Neural cell (in vitro differentiated cells): Measurements from ENCODE around the gene ACTL10. TPM values are rescaled to one million over a fixed set of nuclear protein-coding genes. Genes with fewer than 3 reads are reported as not detected.

Experiments
- H2AFZ ChIP-seq: fragments of 200-600, 300-800 bp; sonication (generic), shearing (Covaris generic); 2 replicates; pipeline ENCODE4 v1.6.0; 2014; ENCODE audit warnings: low read depth, mild to moderate bottlenecking, antibody characterized with exemption, low read length, moderate library complexity
- H3F3A ChIP-seq: fragments of 200-600 bp; shearing (Covaris generic); 2 replicates; pipeline ENCODE4 v1.6.1; 2016; ENCODE audit warnings: mild to moderate bottlenecking, moderate library complexity, mixed read lengths, antibody characterized with exemption, low read length; ENCODE audit not compliant: insufficient read depth, poor library complexity, severe bottlenecking
- H3K27ac ChIP-seq: fragments of 200-600, 300-800 bp; sonication (generic), shearing (Covaris generic); 2 replicates; pipeline ENCODE4 v1.5.1; 2014; ENCODE audit warnings: mild to moderate bottlenecking, low read length, moderate library complexity
- H3K27me3 ChIP-seq: fragments of 300-800, 200-600 bp; sonication (generic), shearing (Covaris generic); 2 replicates; pipeline ENCODE4 v1.6.0; 2014; ENCODE audit warnings: mild to moderate bottlenecking, low read depth, low read length, moderate library complexity; ENCODE audit not compliant: insufficient read depth
- H3K36me3 ChIP-seq: fragments of 300-800, 200-600 bp; sonication (generic), shearing (Covaris generic); 2 replicates; pipeline ENCODE4 v1.5.1; 2014; ENCODE audit warnings: mild to moderate bottlenecking, antibody characterized with exemption, low read length, moderate library complexity; ENCODE audit not compliant: insufficient read depth
- H3K4me2 ChIP-seq: fragments of 300-800, 200-600 bp; sonication (generic), shearing (Covaris generic); 2 replicates; pipeline ENCODE4 v1.6.0; 2014; ENCODE audit warnings: mild to moderate bottlenecking, low read length
- H3K4me3 ChIP-seq: fragments of 300-800, 200-600 bp; sonication (generic), shearing (Covaris generic); 2 replicates; pipeline ENCODE4 v1.5.1; 2014; ENCODE audit warnings: mild to moderate bottlenecking, low read length, moderate library complexity
- H3K79me2 ChIP-seq: fragments of 200-600 bp; shearing (Covaris generic); replicated peaks from 2 replicates; pipeline ENCODE4 v1.6.0; 2014; ENCODE audit warnings: mild to moderate bottlenecking, low read length, moderate library complexity; ENCODE audit not compliant: insufficient read depth
- H3K9ac ChIP-seq: fragments of 300-800, 200-600 bp; sonication (generic), shearing (Covaris generic); 2 replicates; pipeline ENCODE4 v1.6.1; 2016; ENCODE audit warnings: mild to moderate bottlenecking, low read length, mixed read lengths
- H3K9me2 ChIP-seq: fragments of 200-600 bp; shearing (Covaris generic); 2 replicates; pipeline ENCODE4 v1.6.1; 2016; ENCODE audit warnings: mild to moderate bottlenecking, low read length, mixed read lengths; ENCODE audit not compliant: insufficient read depth
- H3K9me3 ChIP-seq: fragments of 200-600, 300-800 bp; sonication (generic), shearing (Covaris generic); 2 replicates; pipeline ENCODE4 v1.6.1; 2016; ENCODE audit warnings: mild to moderate bottlenecking, mixed run types, low read length, moderate library complexity, mixed read lengths
- H4K20me1 ChIP-seq: fragments of 200-600 bp; shearing (Covaris generic); 2 replicates; pipeline ENCODE4 v1.6.1; 2016; ENCODE audit warnings: mild to moderate bottlenecking, mixed run types; ENCODE audit not compliant: insufficient read depth
- EP300 ChIP-seq: fragments of 450-650 bp; conservative IDR thresholded peaks from 2 replicates; pipeline ENCODE4 v1.6.1; 2014; ENCODE audit warnings: antibody characterized with exemption, mild to moderate bottlenecking, moderate library complexity; ENCODE audit not compliant: poor library complexity, severe bottlenecking
- EZH2 ChIP-seq: fragments of 200-600, 300-800 bp; shearing (Covaris generic), sonication (generic); IDR thresholded peaks from 2 replicates; pipeline ENCODE4 v1.6.1; 2014; ENCODE audit warnings: antibody characterized with exemption, low read length, borderline replicate concordance, mild to moderate bottlenecking; ENCODE audit not compliant: insufficient read depth, poor library complexity, severe bottlenecking
- MXI1 ChIP-seq: fragments of 450-650 bp; conservative IDR thresholded peaks from 2 replicates; pipeline ENCODE4 v1.6.1; 2014; ENCODE audit warnings: antibody characterized with exemption, mild to moderate bottlenecking; ENCODE audit not compliant: poor library complexity, severe bottlenecking
- POLR2AphosphoS5 ChIP-seq: IDR thresholded peaks from 2 replicates; pipeline ENCODE4 v1.6.1; 2012
- RAD21 ChIP-seq: fragments of 450-650 bp; conservative IDR thresholded peaks from 2 replicates; pipeline ENCODE4 v1.6.1; 2014; ENCODE audit warnings: antibody characterized with exemption, mild to moderate bottlenecking, moderate library complexity
- SMC3 ChIP-seq: fragments of 450-650 bp; conservative IDR thresholded peaks from 2 replicates; pipeline ENCODE4 v1.6.1; 2014; ENCODE audit warnings: antibody characterized with exemption, mild to moderate bottlenecking, moderate library complexity; ENCODE audit not compliant: poor library complexity
- TAF1 ChIP-seq: IDR thresholded peaks from 2 replicates; pipeline ENCODE4 v1.6.1; 2012; ENCODE audit warnings: low read depth
- polyA plus RNA-seq: library from polyadenylated mRNA; depleted of rRNA; stranded (reverse); fragments of >200 nt; gene quantifications from 2 replicates; pipeline ENCODE4 v1.2.3, GENCODE V29; 2014
- TF ChIP-seq, protein P1 (sequence below): IDR thresholded peaks from 2 replicates; pipeline ENCODE4 v1.6.1; 2012; ENCODE audit warnings: borderline replicate concordance
- TF ChIP-seq, protein P2 (sequence below): fragments of 450-650 bp; IDR thresholded peaks from 2 replicates; pipeline ENCODE4 v1.5.1; 2014; ENCODE audit warnings: antibody characterized with exemption, mild to moderate bottlenecking, moderate library complexity; ENCODE audit not compliant: poor library complexity, severe bottlenecking

ACTL10 gene
- polyA plus RNA-seq, 1 donor from 2014 or later = not detected

DNA sequence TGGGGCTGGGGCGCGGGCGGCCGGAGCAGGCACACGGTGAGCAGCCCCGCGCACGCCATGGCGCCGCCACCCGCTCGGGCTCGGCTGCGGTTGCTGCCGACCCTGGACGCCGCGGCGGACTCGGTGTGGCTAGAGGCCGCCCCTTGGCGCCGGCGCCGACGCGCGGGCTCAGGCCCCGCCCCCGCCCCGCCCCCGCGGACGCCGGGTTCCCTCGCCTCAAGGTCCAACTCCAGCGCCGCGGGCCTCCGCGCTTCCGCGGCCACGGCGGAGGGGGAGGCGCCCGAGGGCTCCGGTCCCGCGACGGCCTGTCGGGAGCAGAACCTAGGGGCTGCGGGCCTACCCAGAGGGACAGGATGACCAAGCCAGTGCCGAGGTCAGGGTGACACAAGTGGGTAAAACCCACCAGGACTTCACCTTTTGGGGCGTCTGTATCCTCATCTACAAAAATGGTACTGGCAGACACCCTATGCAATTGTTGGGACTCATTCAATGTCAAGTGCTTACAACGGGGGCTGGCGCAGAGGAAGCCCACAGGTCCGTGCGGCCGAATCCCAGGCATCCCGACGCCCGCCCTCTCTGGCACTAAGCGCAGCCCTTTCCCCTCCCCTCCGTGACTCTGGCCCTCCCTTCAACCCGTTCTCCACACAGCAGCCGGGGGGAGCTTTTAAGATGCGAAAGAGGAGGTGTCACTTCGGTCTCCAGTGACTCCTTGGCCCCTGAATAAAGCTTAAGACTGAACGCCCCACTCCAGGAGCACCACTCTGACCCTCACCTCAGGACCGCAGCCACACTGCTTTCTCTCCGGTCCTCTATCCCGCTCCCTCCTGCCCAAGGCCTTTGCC is 7.8 kb downstream of the ACTL10 start, which contains the start of gene NECAB3:
TSS of gene NECAB3 (minus strand) at position 135 of the 842 bp plus-strand sequence. CDS start at position 59, 76 bp downstream.
- H3K27ac ChIP-seq = no peak within 1 kb of the TSS
- H3K4me3 ChIP-seq = peak within 1 kb of the TSS; percentile 66
- peaks cover 4% of the 10 kb centered on the region for H3F3A ChIP-seq
- peak within 1 kb of the TSS; percentile 61 for H3K9ac ChIP-seq
- no peaks in the 10 kb centered on the region for H3K27me3 ChIP-seq
- H4K20me1 ChIP-seq = no peaks in the 10 kb centered on the region
- no peaks in the 10 kb centered on the region for H3K9me3 ChIP-seq
- no peaks in the 10 kb centered on the region for H3K36me3 ChIP-seq
- TF ChIP-seq EZH2 = no peak
- peak; percentile 15 for TF ChIP-seq MXI1
- TF ChIP-seq POLR2AphosphoS5 = peak; percentile 12
- no peaks in the 10 kb centered on the region for H3K9me2 ChIP-seq
- H3K79me2 ChIP-seq = no peaks in the 10 kb centered on the region
- H2AFZ ChIP-seq = no peak within 1 kb of the TSS
- no peak within 1 kb of the TSS for H3K4me2 ChIP-seq

DNA sequence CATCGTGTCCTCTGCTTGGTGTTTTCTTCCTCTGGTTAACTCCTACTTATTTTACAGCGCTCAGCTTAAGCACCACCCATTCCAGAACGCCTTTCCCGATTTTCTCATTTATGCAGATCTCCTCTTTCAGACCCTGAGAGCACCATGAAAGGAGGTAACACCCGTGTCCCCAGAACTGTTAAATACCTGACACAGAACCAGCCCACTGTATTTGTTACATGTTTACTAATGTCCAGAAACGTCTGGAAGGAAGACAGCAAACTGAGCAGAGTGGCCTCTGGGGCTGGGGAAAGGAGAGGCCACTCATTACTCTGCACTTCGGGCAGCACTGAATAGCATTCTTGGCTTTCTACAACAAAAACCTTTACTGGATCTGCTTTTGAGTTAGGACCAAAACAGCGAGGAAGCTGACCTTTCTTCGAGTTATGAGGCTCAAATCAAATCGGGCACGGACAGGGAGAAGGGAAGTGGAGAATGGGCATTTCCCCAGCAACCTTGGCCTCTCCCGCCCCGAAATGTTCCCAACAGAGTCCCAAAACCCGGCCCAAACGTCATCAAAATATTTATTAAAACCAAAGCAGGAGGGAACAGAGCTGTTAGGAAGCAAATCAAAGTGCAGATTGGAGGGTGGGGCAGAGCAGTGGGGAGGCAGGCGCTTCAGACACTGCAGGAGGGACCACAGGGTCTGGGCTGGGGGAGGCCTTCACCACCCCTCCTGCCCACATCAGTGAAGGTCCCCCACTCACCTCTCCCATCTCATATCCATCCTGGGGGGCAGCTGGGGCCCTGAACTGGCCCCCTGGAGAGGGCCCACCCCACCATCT is 8.6 kb downstream of the ACTL10 start:
- no peak for TF ChIP-seq RAD21
- TF ChIP-seq MXI1 = no peak
- TF ChIP-seq SMC3 = no peak
- no peak for TF ChIP-seq TAF1
- TF ChIP-seq, protein P1, sequence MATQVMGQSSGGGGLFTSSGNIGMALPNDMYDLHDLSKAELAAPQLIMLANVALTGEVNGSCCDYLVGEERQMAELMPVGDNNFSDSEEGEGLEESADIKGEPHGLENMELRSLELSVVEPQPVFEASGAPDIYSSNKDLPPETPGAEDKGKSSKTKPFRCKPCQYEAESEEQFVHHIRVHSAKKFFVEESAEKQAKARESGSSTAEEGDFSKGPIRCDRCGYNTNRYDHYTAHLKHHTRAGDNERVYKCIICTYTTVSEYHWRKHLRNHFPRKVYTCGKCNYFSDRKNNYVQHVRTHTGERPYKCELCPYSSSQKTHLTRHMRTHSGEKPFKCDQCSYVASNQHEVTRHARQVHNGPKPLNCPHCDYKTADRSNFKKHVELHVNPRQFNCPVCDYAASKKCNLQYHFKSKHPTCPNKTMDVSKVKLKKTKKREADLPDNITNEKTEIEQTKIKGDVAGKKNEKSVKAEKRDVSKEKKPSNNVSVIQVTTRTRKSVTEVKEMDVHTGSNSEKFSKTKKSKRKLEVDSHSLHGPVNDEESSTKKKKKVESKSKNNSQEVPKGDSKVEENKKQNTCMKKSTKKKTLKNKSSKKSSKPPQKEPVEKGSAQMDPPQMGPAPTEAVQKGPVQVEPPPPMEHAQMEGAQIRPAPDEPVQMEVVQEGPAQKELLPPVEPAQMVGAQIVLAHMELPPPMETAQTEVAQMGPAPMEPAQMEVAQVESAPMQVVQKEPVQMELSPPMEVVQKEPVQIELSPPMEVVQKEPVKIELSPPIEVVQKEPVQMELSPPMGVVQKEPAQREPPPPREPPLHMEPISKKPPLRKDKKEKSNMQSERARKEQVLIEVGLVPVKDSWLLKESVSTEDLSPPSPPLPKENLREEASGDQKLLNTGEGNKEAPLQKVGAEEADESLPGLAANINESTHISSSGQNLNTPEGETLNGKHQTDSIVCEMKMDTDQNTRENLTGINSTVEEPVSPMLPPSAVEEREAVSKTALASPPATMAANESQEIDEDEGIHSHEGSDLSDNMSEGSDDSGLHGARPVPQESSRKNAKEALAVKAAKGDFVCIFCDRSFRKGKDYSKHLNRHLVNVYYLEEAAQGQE = no peak
- TF ChIP-seq EP300 = no peak
- no peak for TF ChIP-seq POLR2AphosphoS5
- TF ChIP-seq, protein P2, sequence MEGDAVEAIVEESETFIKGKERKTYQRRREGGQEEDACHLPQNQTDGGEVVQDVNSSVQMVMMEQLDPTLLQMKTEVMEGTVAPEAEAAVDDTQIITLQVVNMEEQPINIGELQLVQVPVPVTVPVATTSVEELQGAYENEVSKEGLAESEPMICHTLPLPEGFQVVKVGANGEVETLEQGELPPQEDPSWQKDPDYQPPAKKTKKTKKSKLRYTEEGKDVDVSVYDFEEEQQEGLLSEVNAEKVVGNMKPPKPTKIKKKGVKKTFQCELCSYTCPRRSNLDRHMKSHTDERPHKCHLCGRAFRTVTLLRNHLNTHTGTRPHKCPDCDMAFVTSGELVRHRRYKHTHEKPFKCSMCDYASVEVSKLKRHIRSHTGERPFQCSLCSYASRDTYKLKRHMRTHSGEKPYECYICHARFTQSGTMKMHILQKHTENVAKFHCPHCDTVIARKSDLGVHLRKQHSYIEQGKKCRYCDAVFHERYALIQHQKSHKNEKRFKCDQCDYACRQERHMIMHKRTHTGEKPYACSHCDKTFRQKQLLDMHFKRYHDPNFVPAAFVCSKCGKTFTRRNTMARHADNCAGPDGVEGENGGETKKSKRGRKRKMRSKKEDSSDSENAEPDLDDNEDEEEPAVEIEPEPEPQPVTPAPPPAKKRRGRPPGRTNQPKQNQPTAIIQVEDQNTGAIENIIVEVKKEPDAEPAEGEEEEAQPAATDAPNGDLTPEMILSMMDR = no peak
- no peak for TF ChIP-seq EZH2
- Histone ChIP-seq H3K27ac (no peak overlapping the region), H3K9me3 (no peaks in the 10 kb centered on the region), H2AFZ (no peak overlapping the region), H3K79me2 (no peaks in the 10 kb centered on the region), H4K20me1 (no peaks in the 10 kb centered on the region), H3K9me2 (no peaks in the 10 kb centered on the region), H3K4me2 (no peak overlapping the region), H3K4me3 (peak overlapping the region; percentile 62), H3K36me3 (no peaks in the 10 kb centered on the region), H3K9ac (no peak overlapping the region), H3K27me3 (no peaks in the 10 kb centered on the region), H3F3A (peaks cover 4% of the 10 kb centered on the region)
